K562 (cell line): Measurements from ENCODE around the gene TMEM135. TPM values are rescaled to one million over a fixed set of nuclear protein-coding genes. Genes with fewer than 3 reads are reported as not detected.

Experiments used
- ATAC-seq: fragments of 200-7000 bp; cut with Tn5 transposase; 3 replicates; pipeline ENCODE4 v1.9.1; 2020; ENCODE audit warnings: moderate library complexity
- BruUV-seq: library from RNA; stranded (reverse); fragments of 400-500 nt; replicated peaks from 2 replicates; lab custom pipeline; 2021; lab: Mats Ljungman, UMichigan
- CTCF ChIA-PET: fragments of 300-600 bp; formaldehyde crosslinking; extraction: SDS; loops from one replicate; lab custom pipeline; 2021; ENCODE audit warnings: low intra/inter-chr PET ratio; lab: Yijun Ruan, JAX
- POLR2A ChIA-PET: fragments of 300-600, 350-650 bp; sonication (Branson Sonifier 250); formaldehyde crosslinking; extraction: SDS; loops from one replicate; lab custom pipeline; 2021; ENCODE audit warnings: antibody characterized with exemption, inconsistent platforms; lab: Yijun Ruan, JAX
- DNase-seq, 4 experiments: peaks; one replicate each; pipeline versions ENCODE4 v3.0.0 to v3.0.0-alpha.2; 2011 to 2018; ENCODE audit warnings: low spot score in 3 of 4, mixed read lengths in 3 of 4; ENCODE audit errors: extremely low read depth in 1 of 4
- FAIRE-seq: peaks from 2 replicates; lab custom pipeline; 2011; peaks lifted over from hg19 to GRCh38; lab: Jason Lieb, UNC
- H2AFZ ChIP-seq: 2 replicates; pipeline ENCODE4 v1.6.0; 2011; ENCODE audit warnings: low read depth, low read length, control low read depth, inconsistent platforms
- H3K27ac ChIP-seq: fragments of 200-600 bp; 3 replicates; pipeline ENCODE4 v1.8.0; 2011; ENCODE audit warnings: low read depth, mild to moderate bottlenecking, control low read depth, inconsistent platforms, low read length, moderate library complexity, mixed read lengths; ENCODE audit errors: extremely low read depth
- H3K27me3 ChIP-seq, 2 experiments: fragments of 300-600 bp in 1 of 2; 2 replicates in 1 of 2; 3 replicates in 1 of 2; pipeline versions ENCODE4 v1.6.0 to v1.8.0; 2011; ENCODE audit warnings: inconsistent platforms in 2 of 2, low read length in 2 of 2, mild to moderate bottlenecking in 1 of 2, mixed read lengths in 1 of 2, moderate library complexity in 1 of 2; ENCODE audit not compliant: control insufficient read depth in 2 of 2, insufficient read depth in 2 of 2
- H3K36me3 ChIP-seq: fragments of 300-600 bp; 3 replicates; pipeline ENCODE4 v1.8.0; 2011; ENCODE audit warnings: mild to moderate bottlenecking, low read length, inconsistent platforms; ENCODE audit not compliant: control insufficient read depth, insufficient read depth
- H3K4me1 ChIP-seq, 2 experiments: fragments of 200-600 bp in 1 of 2; replicated peaks in 1 of 2; 2 replicates in 1 of 2; 3 replicates in 1 of 2; pipeline versions ENCODE4 v1.5.1 to v1.8.0; 2011; ENCODE audit warnings: inconsistent platforms in 2 of 2, low read length in 2 of 2, mild to moderate bottlenecking in 1 of 2, mixed read lengths in 1 of 2, moderate library complexity in 1 of 2; ENCODE audit not compliant: control insufficient read depth in 2 of 2, insufficient read depth in 2 of 2
- H3K4me2 ChIP-seq: 2 replicates; pipeline ENCODE4 v1.6.1; 2011; ENCODE audit warnings: low read length, control low read depth, inconsistent platforms, mixed read lengths; ENCODE audit not compliant: insufficient read depth
- H3K4me3 ChIP-seq: fragments of 200-600 bp; sonication (generic), shearing (Covaris generic); 2 replicates; pipeline ENCODE4 v1.5.1; 2016; ENCODE audit warnings: control low read depth, inconsistent platforms
- H3K79me2 ChIP-seq: fragments of 200-600 bp; 3 replicates; pipeline ENCODE4 v1.8.0; 2011; ENCODE audit warnings: low read length, inconsistent platforms; ENCODE audit not compliant: control insufficient read depth, insufficient read depth
- H3K9ac ChIP-seq, 2 experiments: 2 replicates each; pipeline versions ENCODE4 v1.6.0 to v1.6.1; 2011; ENCODE audit warnings: low read depth in 2 of 2, low read length in 2 of 2, control low read depth in 1 of 2, inconsistent platforms in 1 of 2, mild to moderate bottlenecking in 1 of 2, mixed read lengths in 1 of 2; ENCODE audit not compliant: insufficient read depth in 1 of 2
- H3K9me1 ChIP-seq: one replicate; pipeline ENCODE4 v1.6.0; 2011; ENCODE audit warnings: inconsistent platforms, mild to moderate bottlenecking, low read length, moderate library complexity; ENCODE audit not compliant: control insufficient read depth, insufficient read depth
- H3K9me3 ChIP-seq: replicated peaks from 2 replicates; pipeline ENCODE4 v1.5.1; 2011; ENCODE audit warnings: low read depth, low read length, inconsistent platforms; ENCODE audit not compliant: control insufficient read depth, insufficient read depth
- H4K20me1 ChIP-seq: replicated peaks from 2 replicates; pipeline ENCODE4 v1.6.1; 2011; ENCODE audit warnings: low read length, inconsistent platforms, mixed read lengths; ENCODE audit not compliant: control insufficient read depth, insufficient read depth
- E2F3 ChIP-seq: fragments of 250-450 bp; sonication (Bioruptor Pico); IDR thresholded peaks from 2 replicates; pipeline ENCODE4 v1.4.0; 2020; ENCODE audit warnings: mild to moderate bottlenecking
- EZH2 ChIP-seq: IDR thresholded peaks from 2 replicates; pipeline ENCODE4 v1.6.1; 2012; ENCODE audit warnings: low read depth, mild to moderate bottlenecking, inconsistent platforms, low read length, borderline replicate concordance
- GTF3C2 ChIP-seq: IDR thresholded peaks from 3 replicates; pipeline ENCODE4 v1.6.1; 2011; ENCODE audit warnings: borderline replicate concordance, mild to moderate bottlenecking, moderate library complexity; ENCODE audit not compliant: insufficient read length; ENCODE audit errors: extremely low read depth
- IRF1 ChIP-seq: sonication (generic); formaldehyde crosslinking; IDR thresholded peaks from 2 replicates; pipeline ENCODE4 v1.8.0; 2022; ENCODE audit warnings: missing genetic modification reagents, mild to moderate bottlenecking, borderline replicate concordance
- MYBL2 ChIP-seq, 2 experiments: fragments of 450-650 bp in 1 of 2; sonication (generic) in 1 of 2; formaldehyde crosslinking in 1 of 2; IDR thresholded peaks; 2 replicates each; pipeline versions ENCODE4 v1.6.1 to v1.8.1; 2017 to 2022; ENCODE audit warnings: borderline replicate concordance in 1 of 2, inconsistent platforms in 1 of 2, low read depth in 1 of 2, mild to moderate bottlenecking in 1 of 2, missing genetic modification reagents in 1 of 2, moderate library complexity in 1 of 2
- NR2C1 ChIP-seq, 2 experiments: fragments of 450-650 bp; IDR thresholded peaks; 2 replicates each; pipeline ENCODE4 v1.6.1; 2017; ENCODE audit warnings: mild to moderate bottlenecking in 2 of 2, antibody characterized with exemption in 1 of 2, inconsistent platforms in 1 of 2, missing compliant biosample characterization in 1 of 2, missing genetic modification characterization in 1 of 2
- POLR2H ChIP-seq: IDR thresholded peaks from 2 replicates; pipeline ENCODE4 v1.6.1; 2016; ENCODE audit warnings: missing genetic modification characterization, low read depth, mild to moderate bottlenecking, control low read depth, missing compliant biosample characterization, moderate library complexity
- PRMT5 ChIP-seq: sonication (generic); formaldehyde crosslinking; IDR thresholded peaks from 2 replicates; pipeline ENCODE4 v1.5.0; 2020; ENCODE audit warnings: missing genetic modification reagents
- TCF3 ChIP-seq: sonication (generic); formaldehyde crosslinking; IDR thresholded peaks from 2 replicates; pipeline ENCODE4 v1.4.0; 2020; ENCODE audit warnings: mild to moderate bottlenecking, missing genetic modification reagents
- ZC3H8 ChIP-seq: fragments of 450-650 bp; IDR thresholded peaks from 2 replicates; pipeline ENCODE4 v1.6.1; 2017
- ZNF184 ChIP-seq: sonication (generic); formaldehyde crosslinking; IDR thresholded peaks from 2 replicates; pipeline ENCODE4 v1.5.0; 2020; ENCODE audit warnings: missing genetic modification reagents
- ZNF586 ChIP-seq: fragments of 450-650 bp; formaldehyde crosslinking; conservative IDR thresholded peaks from 2 replicates; pipeline ENCODE4 v1.4.0; 2020; ENCODE audit warnings: mild to moderate bottlenecking, moderate library complexity
- WGBS: fragments of 100-300 bp; shearing (Covaris generic); methylation state at CpG from one replicate; pipeline ENCODE4 v1.1.6; 2016; ENCODE audit warnings: low coverage, mixed read lengths; ENCODE audit not compliant: insufficient coverage; ENCODE audit errors: missing lambda C conversion rate; 5-methylcytosine and 5-hydroxymethylcytosine counted together
- in situ Hi-C: fragments of 300-500 bp; cut with MboI; formaldehyde crosslinking; loops from 4 replicates; pipeline ENCODE4 v1.15.0; 2018; ENCODE audit warnings: inconsistent platforms, mixed read lengths
- intact Hi-C: fragments of 100-400 bp; cut with micrococcal nuclease; formaldehyde crosslinking; loops from 2 replicates; pipeline ENCODE4 v1.14.2; 2022
- polyA plus RNA-seq, 8 experiments: library from polyadenylated mRNA; depleted of rRNA in 4 of 8; stranded (reverse) in 5 of 8; unstranded in 3 of 8; fragments of >200 nt; fragmentation: Nextera tagmentation in 2 of 8; fragmentation: Illumina TruSeq in 1 of 8; extraction: Ambion mirVana in 2 of 8; extraction: Trizol in 1 of 8; gene quantifications; 2 replicates each; pipeline versions ENCODE4 v1.2.1 to v1.2.3, GENCODE V29; 2011 to 2014; ENCODE audit warnings: inconsistent platforms in 1 of 8, missing spikeins in 1 of 8
- total RNA-seq, 7 experiments: library from RNA; depleted of rRNA in 6 of 7; stranded (reverse); fragments of >200 nt in 6 of 7; fragmentation: Illumina TruSeq in 2 of 7; extraction: Trizol in 2 of 7; gene quantifications; 2 replicates each; pipeline versions ENCODE4 v1.2.1 to v1.2.3, GENCODE V29; 2011 to 2021; ENCODE audit warnings: low replicate concordance in 1 of 7

The TMEM135 gene
- total and polyA plus RNA-seq, 9 of the 15 experiments (the other 6 are each of a cell fraction or from before 2014, with no cell fraction given) = 17.3 to 53.6 (median 24.9) TPM

GRCh38 chr11:87154246-87154645 lies 116.5 kb downstream of the TMEM135 start:
- WGBS = 45% methylated on average over 2 of the region's 2 CpGs
- CTCF ChIA-PET = no interaction called here
- no peaks in the 10 kb centered on the region for H3K27me3 ChIP-seq
- no peaks in the 10 kb centered on the region for H3K9me3 ChIP-seq
- H3K79me2 ChIP-seq = peaks cover 7% of the 10 kb centered on the region; the same call in 1 of the 3 replicates
- intact Hi-C loops (no loop called here), in situ Hi-C loops (no loop called here)
- H2AFZ ChIP-seq = no peak overlapping the region
- no peak for ATAC-seq
- FAIRE-seq = no peak
- POLR2A ChIA-PET = no interaction called here
- H3K27ac ChIP-seq = no peak overlapping the region
- H3K4me1 ChIP-seq = no peaks in the 10 kb centered on the region
- no peak overlapping the region for H3K4me2 ChIP-seq
- no peak overlapping the region for H3K9ac ChIP-seq
- DNase-seq = no peak
- BruUV-seq = no TSS peak
- no peak overlapping the region for H3K4me3 ChIP-seq
- no peaks in the 10 kb centered on the region for H3K9me1 ChIP-seq
- no peaks in the 10 kb centered on the region for H3K36me3 ChIP-seq
- no peaks in the 10 kb centered on the region for H4K20me1 ChIP-seq
- no peak for TF ChIP-seq PRMT5 (CRISPR knock-in tag)
- TF ChIP-seq NR2C1 (IDR thresholded peaks at IDR 0.05) = no peak
- TF ChIP-seq NR2C1 (tag; IDR thresholded peaks at IDR 0.05) = no peak
- TF ChIP-seq IRF1 = no peak
- no peak for TF ChIP-seq ZC3H8
- TF ChIP-seq MYBL2 (IDR thresholded peaks at IDR 0.05; ENCODE audit: low read depth) = no peak
- no peak for TF ChIP-seq MYBL2 (CRISPR knock-in tag; IDR thresholded peaks at IDR 0.05; ENCODE audit: borderline replicate concordance)
- no peak for TF ChIP-seq EZH2
- no peak for TF ChIP-seq TCF3 (CRISPR knock-in tag)
- TF ChIP-seq GTF3C2 = no peak
- no peak for TF ChIP-seq ZNF184 (CRISPR knock-in tag)
- TF ChIP-seq ZNF586 (CRISPR knock-in tag) = no peak
- no peak for TF ChIP-seq E2F3
- no peak for TF ChIP-seq POLR2H (tag)
